ENCODE results near the gene CAB39. TPM values are rescaled to one million over a fixed set of nuclear protein-coding genes. Genes with fewer than 3 reads are reported as not detected.

CAB39 gene
- total RNA-seq, 4 donors from 2014 or later = 47.6 to 80.3 (median 71.8) TPM

DNA sequence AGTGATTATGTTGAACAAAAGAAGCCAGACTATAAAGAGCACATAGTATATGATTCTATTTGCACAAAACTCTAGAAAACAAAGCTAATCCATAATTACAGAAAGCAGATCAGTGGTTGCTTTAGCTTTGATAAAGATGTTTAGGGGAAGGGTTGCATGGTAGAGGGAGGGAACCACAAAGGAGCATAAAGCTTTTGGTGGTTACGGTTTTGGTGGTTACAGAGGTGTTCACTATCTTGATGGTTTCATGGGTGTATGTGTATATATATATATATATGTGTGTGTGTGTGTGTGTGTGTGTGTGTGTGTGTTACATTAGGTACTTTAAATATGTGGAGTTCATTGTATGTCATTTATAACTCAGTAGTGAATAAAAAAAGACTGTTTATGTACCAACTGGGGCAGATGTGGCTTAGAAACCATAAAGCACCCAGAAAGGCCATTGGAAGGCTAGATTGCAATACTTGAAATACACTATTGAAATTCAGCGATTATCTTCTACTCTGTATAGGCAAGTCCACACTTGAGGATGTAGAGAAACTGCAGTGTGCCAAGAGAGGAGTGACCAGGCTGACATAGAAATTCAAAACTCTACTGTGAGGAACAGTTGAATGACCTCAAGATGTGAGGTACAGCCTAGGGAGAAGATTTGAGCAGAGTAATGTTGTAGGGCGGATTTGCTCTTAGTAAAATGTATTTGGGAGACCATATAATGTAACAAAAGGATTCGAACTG is 60.6 kb downstream of the CAB39 start:
- no peak overlapping the region for H3K4me3 ChIP-seq
- WGBS, 2 donors = 80 to 82% methylated on average over 4 of the region's 4 CpGs
- intact Hi-C loops (cut with DNase I) = no loop called here
- H3K9me3 ChIP-seq = no peaks in the 10 kb centered on the region
- TF ChIP-seq POLR2A (IDR thresholded peaks at IDR 0.05) = no peak
- TF ChIP-seq, protein P1, sequence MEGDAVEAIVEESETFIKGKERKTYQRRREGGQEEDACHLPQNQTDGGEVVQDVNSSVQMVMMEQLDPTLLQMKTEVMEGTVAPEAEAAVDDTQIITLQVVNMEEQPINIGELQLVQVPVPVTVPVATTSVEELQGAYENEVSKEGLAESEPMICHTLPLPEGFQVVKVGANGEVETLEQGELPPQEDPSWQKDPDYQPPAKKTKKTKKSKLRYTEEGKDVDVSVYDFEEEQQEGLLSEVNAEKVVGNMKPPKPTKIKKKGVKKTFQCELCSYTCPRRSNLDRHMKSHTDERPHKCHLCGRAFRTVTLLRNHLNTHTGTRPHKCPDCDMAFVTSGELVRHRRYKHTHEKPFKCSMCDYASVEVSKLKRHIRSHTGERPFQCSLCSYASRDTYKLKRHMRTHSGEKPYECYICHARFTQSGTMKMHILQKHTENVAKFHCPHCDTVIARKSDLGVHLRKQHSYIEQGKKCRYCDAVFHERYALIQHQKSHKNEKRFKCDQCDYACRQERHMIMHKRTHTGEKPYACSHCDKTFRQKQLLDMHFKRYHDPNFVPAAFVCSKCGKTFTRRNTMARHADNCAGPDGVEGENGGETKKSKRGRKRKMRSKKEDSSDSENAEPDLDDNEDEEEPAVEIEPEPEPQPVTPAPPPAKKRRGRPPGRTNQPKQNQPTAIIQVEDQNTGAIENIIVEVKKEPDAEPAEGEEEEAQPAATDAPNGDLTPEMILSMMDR (IDR thresholded peaks at IDR 0.05) = no peak
- H3K27ac ChIP-seq = peak overlapping the region in 2 of 4 donors; percentile 20 to 42
- no peak for DNase-seq
- peaks cover 4 to 53% (median 14%) of the 10 kb centered on the region in 3 donors for H3K4me1 ChIP-seq
- peaks cover 0 to 18% (median 0%) of the 10 kb centered on the region in 3 donors for H3K36me3 ChIP-seq
- H3K27me3 ChIP-seq = no peaks in the 10 kb centered on the region

DNA sequence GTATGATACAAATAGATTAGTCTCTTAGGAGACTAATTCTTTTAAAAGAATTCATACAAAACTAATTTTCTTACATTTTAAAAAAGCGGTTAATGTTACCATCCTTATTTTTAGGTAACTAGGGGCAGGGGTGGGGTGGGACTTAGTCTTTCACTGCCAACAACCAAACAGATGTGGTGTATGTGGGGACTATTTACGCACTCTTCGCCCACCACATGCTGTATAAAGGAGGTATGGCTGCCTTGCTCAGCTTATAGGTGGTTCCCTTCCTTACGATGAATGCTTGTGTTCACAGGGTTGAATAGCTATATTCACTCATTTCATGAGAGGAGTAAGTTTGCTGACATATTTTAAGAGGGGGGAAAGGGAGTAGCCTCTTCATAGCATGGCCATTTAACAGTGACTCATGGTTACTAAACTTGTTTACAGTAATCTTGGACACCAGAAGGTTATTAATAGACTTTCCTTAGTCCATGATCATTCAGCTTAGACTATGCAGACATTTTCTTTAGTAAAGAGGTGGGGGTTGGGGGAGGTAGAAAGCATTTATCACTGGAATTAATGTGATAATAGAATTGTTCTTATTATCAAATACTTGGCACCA is 61.8 kb downstream of the CAB39 start:
- peak overlapping the region; percentile 18 to 63 (median 31) for H3K27ac ChIP-seq

GRCh38 chr2:230775737-230776136 is 63.1 kb downstream of the CAB39 start:
- TF ChIP-seq, protein P1 (IDR thresholded peaks at IDR 0.05) = no peak
- no peak for TF ChIP-seq POLR2A (IDR thresholded peaks at IDR 0.05)
- no peak for DNase-seq
- Histone ChIP-seq H3K36me3 (peaks cover 0 to 9% (median 0%) of the 10 kb centered on the region in 3 donors), H3K27me3 (no peaks in the 10 kb centered on the region), H3K9me3 (no peaks in the 10 kb centered on the region), H3K27ac (no peak overlapping the region), H3K4me3 (no peak overlapping the region), H3K4me1 (peaks cover 4 to 77% (median 29%) of the 10 kb centered on the region in 3 donors)
- 77 to 90% methylated on average over 4 of the region's 4 CpGs for WGBS, 2 donors
- intact Hi-C loops (cut with DNase I) = no loop called here

More for the DNA sequence above, 61.8 kb downstream of the CAB39 start:
- Histone ChIP-seq H3K4me3 (no peak overlapping the region), H3K4me1 (peaks cover 4 to 65% (median 26%) of the 10 kb centered on the region in 3 donors), H3K36me3 (peaks cover 0 to 13% (median 0%) of the 10 kb centered on the region in 3 donors), H3K9me3 (no peaks in the 10 kb centered on the region), H3K27me3 (no peaks in the 10 kb centered on the region)
- TF ChIP-seq, protein P1 (IDR thresholded peaks at IDR 0.05) = no peak
- TF ChIP-seq POLR2A (IDR thresholded peaks at IDR 0.05) = no peak
- no peak for DNase-seq
- WGBS, 2 donors = 78 to 88% methylated on average over 4 of the region's 4 CpGs
- intact Hi-C loops (cut with DNase I) = no loop called here

- Histone ChIP-seq H3K36me3 (peaks cover 0 to 3% (median 0%) of the 10 kb centered on the region in 3 donors), H3K9me3 (no peaks in the 10 kb centered on the region), H3K27ac (peak overlapping the region; percentile 15 to 75 (median 64)), H3K4me3 (no peak overlapping the region), H3K4me1 (peaks cover 15 to 95% (median 41%) of the 10 kb centered on the region in 3 donors), H3K27me3 (no peaks in the 10 kb centered on the region)
- no peak for TF ChIP-seq POLR2A (IDR thresholded peaks at IDR 0.05)
- TF ChIP-seq, protein P1 (IDR thresholded peaks at IDR 0.05) = no peak
- intact Hi-C loops (cut with DNase I) = no loop called here
- DNase-seq = no peak
- 30 to 52% methylated on average over 3 of the region's 3 CpGs for WGBS, 2 donors
Observed at GRCh38 chr2:230777721-230778120, 65.1 kb downstream of the CAB39 start.
